Large intestine (tissue), 3 donors: Measurements from ENCODE around the gene SFMBT1. TPM values are rescaled to one million over a fixed set of nuclear protein-coding genes. Genes with fewer than 3 reads are reported as not detected.

Experiments
- DNase-seq, 2 donors: peaks; one replicate each; pipeline versions ENCODE4 v3.0.0 to v3.0.0-alpha.2; 2013
- H3K27ac ChIP-seq: one replicate; pipeline ENCODE4 v1.5.1; 2013; ENCODE audit warnings: low read length
- H3K27me3 ChIP-seq: 2 replicates; pipeline ENCODE4 v1.6.1; 2013; ENCODE audit warnings: low read length; ENCODE audit not compliant: control insufficient read depth, insufficient read depth
- H3K36me3 ChIP-seq: 2 replicates; pipeline ENCODE4 v1.6.1; 2013; ENCODE audit warnings: low read length; ENCODE audit not compliant: control insufficient read depth, insufficient read depth
- H3K4me1 ChIP-seq: one replicate; pipeline ENCODE4 v1.6.1; 2013; ENCODE audit warnings: low read length; ENCODE audit not compliant: control insufficient read depth, insufficient read depth
- H3K4me3 ChIP-seq: one replicate; pipeline ENCODE4 v1.5.1; 2013; ENCODE audit warnings: low read length
- H3K9me3 ChIP-seq: one replicate; pipeline ENCODE4 v1.6.1; 2013; ENCODE audit warnings: mild to moderate bottlenecking, low read depth, low read length, moderate library complexity; ENCODE audit not compliant: control insufficient read depth
- WGBS: methylation state at CpG from one replicate; pipeline ENCODE4 v1.1.5; 2013; ENCODE audit warnings: low lambda C conversion rate; ENCODE audit not compliant: insufficient coverage; 5-methylcytosine and 5-hydroxymethylcytosine counted together
- polyA plus RNA-seq: library from polyadenylated mRNA; unstranded; fragments of 120-200 nt; gene quantifications from one replicate; pipeline ENCODE4 v1.2.1, GENCODE V29; 2013

The SFMBT1 gene
- polyA plus RNA-seq, 1 donor, result 12.8 TPM

DNA sequence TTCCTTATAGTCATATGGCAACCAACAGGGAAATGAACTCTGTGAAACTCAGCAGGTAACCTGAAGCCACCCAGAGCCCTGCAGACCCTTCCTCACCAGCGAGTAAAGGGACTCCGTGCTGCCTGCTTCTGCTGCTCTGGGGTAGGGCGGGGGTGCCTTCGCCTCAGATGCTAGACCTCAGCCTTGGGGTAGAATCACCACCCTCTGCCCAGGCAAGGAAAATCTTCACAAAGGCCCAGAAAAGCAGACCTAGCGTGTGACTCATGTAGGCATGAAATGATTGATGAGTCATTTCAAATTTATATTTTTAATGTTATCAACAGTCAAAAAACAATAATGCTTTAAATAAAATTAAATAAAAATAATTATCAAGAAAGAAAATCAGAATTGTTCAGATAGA lies 155.1 kb downstream of the SFMBT1 start:
- Histone ChIP-seq H3K27me3 (no peaks in the 10 kb centered on the region), H3K36me3 (no peaks in the 10 kb centered on the region), H3K9me3 (no peaks in the 10 kb centered on the region), H3K4me3 (no peak overlapping the region), H3K27ac (no peak overlapping the region), H3K4me1 (peaks cover 13% of the 10 kb centered on the region)
- DNase-seq, result no peak
- no CpG with 5 or more reads among the region's 5 CpGs for WGBS

- no peak overlapping the region for H3K27ac ChIP-seq
- H3K36me3 ChIP-seq, result no peaks in the 10 kb centered on the region
- DNase-seq, result no peak
- no peaks in the 10 kb centered on the region for H3K9me3 ChIP-seq
- no peak overlapping the region for H3K4me3 ChIP-seq
- H3K27me3 ChIP-seq, result no peaks in the 10 kb centered on the region
- H3K4me1 ChIP-seq, result peaks cover 13% of the 10 kb centered on the region
- WGBS, result no CpG with 5 or more reads among the region's 8 CpGs
Measured at GRCh38 chr3:52889901-52890300, 156.0 kb downstream of the SFMBT1 start.

- DNase-seq, result no peak
- Histone ChIP-seq H3K9me3 (no peaks in the 10 kb centered on the region), H3K4me1 (peaks cover 9% of the 10 kb centered on the region), H3K27ac (no peak overlapping the region), H3K36me3 (no peaks in the 10 kb centered on the region), H3K27me3 (no peaks in the 10 kb centered on the region), H3K4me3 (no peak overlapping the region)
- WGBS, result no CpG with 5 or more reads among the region's 4 CpGs
Measured at GRCh38 chr3:52887166-52887565, 158.7 kb downstream of the SFMBT1 start.

DNA sequence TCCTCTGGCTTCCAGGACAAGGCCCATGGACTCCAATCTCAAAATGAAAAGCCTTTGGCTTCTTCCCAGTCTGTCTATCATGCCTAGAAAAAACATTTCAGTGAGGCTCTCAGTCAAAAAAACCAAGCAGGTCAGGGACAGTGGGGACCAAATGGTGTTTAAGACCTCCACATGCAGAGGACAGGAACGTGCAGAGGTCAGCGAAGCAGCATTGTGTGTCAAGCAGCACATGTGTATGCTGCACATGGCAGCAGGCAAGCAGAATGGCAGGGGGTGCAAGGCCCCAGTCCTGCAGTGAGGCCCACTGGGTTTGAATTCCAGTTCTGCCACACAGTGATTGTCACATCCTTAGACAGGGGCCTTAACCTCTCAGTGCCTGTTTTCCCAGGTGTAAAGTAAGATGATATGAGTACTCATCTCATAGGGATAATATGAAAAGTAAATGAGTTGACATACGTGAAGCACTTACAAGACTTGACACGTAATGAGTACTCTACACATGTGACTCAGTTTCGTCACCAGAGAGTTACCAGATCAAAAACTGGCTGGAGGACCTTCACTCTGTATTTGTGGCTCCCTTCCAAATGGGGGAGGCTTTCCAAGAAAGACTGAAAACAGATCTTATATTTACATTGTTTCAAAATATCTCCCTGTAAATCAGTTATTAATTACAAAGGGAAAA lies 159.7 kb downstream of the SFMBT1 start:
- H3K4me3 ChIP-seq, result no peak overlapping the region
- H3K4me1 ChIP-seq, result peaks cover 2% of the 10 kb centered on the region
- no CpG with 5 or more reads among the region's 5 CpGs for WGBS
- no peaks in the 10 kb centered on the region for H3K9me3 ChIP-seq
- no peaks in the 10 kb centered on the region for H3K27me3 ChIP-seq
- no peak overlapping the region for H3K27ac ChIP-seq
- no peaks in the 10 kb centered on the region for H3K36me3 ChIP-seq
- DNase-seq, result no peak

GRCh38 chr3:52882377-52882776 lies 163.5 kb downstream of the SFMBT1 start:
- no peak for DNase-seq
- Histone ChIP-seq H3K4me1 (no peaks in the 10 kb centered on the region), H3K27ac (peak overlapping the region; percentile 30), H3K9me3 (no peaks in the 10 kb centered on the region), H3K27me3 (no peaks in the 10 kb centered on the region), H3K4me3 (no peak overlapping the region), H3K36me3 (peaks cover 2% of the 10 kb centered on the region)
- WGBS, result 100% methylated on average over 1 of the region's 4 CpGs

DNA sequence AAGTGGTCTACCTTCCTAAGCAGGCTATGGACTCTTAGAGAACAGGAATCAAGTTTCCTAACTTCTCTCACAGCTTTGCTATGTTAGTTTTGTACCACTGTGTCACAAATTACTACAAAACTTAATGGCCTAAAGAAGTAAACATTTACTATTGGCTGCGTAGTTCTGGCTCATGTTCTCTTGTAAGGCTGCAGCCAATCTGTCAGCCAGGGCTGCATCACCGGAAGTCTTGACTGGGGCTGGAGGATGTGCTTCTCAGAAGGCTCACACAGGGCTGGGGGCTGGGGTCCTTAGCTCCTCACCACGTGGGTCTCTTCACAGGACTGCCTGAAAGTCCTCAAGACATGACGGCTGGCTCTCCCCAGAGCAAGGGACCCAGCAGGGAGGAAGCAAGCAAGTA lies 164.0 kb downstream of the SFMBT1 start:
- peak in 1 of 2 donors; percentile 48 for DNase-seq
- Histone ChIP-seq H3K27ac (peak overlapping the region; percentile 30), H3K4me1 (no peaks in the 10 kb centered on the region)

GRCh38 chr3:52880474-52880873 lies 165.4 kb downstream of the SFMBT1 start:
- no CpG with 5 or more reads among the region's 3 CpGs for WGBS
- Histone ChIP-seq H3K4me1 (no peaks in the 10 kb centered on the region), H3K27me3 (no peaks in the 10 kb centered on the region), H3K36me3 (peaks cover 2% of the 10 kb centered on the region), H3K9me3 (no peaks in the 10 kb centered on the region), H3K27ac (no peak overlapping the region), H3K4me3 (no peak overlapping the region)
- DNase-seq, result no peak

More for the DNA sequence above, 164.0 kb downstream of the SFMBT1 start:
- H3K4me3 ChIP-seq, result no peak overlapping the region
- no peaks in the 10 kb centered on the region for H3K27me3 ChIP-seq
- H3K9me3 ChIP-seq, result no peaks in the 10 kb centered on the region
- WGBS, result no CpG with 5 or more reads among the region's 4 CpGs
- peaks cover 2% of the 10 kb centered on the region for H3K36me3 ChIP-seq

DNA sequence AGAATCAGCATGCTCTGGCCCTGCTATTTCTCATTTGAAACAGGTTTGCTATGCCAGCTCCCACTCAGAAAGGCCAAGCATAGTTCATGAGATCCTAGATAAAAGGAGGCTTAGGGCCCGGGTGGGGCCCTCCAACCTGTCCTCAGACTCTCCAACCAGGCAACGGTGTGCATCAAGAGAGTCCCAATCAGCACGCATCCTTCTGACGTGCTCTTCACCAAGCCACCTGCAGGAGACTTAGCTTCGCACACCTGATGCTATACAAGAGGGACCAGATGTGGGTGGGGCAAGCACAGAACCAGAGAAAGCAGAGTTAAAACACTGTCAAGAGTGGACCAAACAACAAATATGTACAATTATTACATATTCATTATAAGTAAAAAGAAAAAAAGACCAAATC lies 165.8 kb downstream of the SFMBT1 start:
- peaks cover 2% of the 10 kb centered on the region for H3K36me3 ChIP-seq
- WGBS, result no CpG with 5 or more reads among the region's 5 CpGs
- no peaks in the 10 kb centered on the region for H3K4me1 ChIP-seq
- H3K27ac ChIP-seq, result no peak overlapping the region
- H3K9me3 ChIP-seq, result no peaks in the 10 kb centered on the region
- DNase-seq, result no peak
- no peak overlapping the region for H3K4me3 ChIP-seq
- H3K27me3 ChIP-seq, result no peaks in the 10 kb centered on the region

DNA sequence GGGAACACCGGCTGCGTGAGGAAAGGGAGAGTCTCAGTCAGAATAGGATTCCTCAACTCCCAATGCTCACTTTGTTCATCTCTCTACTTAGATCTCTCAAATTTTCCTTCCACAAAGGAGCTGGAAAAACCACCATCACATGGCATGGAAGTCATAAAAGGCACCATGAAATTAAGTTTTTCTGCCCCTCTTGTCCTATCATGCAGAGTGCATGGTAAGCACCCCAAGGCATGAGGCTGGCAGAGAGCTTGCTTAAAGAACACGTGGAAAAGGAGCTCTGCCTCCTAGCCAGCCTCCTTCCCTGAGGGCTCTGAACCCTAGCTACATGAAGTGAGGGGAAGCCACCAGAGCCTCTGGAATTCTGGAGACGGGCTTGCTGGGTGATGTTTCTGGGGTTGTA lies 166.3 kb downstream of the SFMBT1 start:
- H3K27ac ChIP-seq, result no peak overlapping the region
- no CpG with 5 or more reads among the region's 4 CpGs for WGBS
- H3K27me3 ChIP-seq, result no peaks in the 10 kb centered on the region
- no peaks in the 10 kb centered on the region for H3K9me3 ChIP-seq
- H3K4me3 ChIP-seq, result no peak overlapping the region
- no peak for DNase-seq
- H3K4me1 ChIP-seq, result no peaks in the 10 kb centered on the region
- H3K36me3 ChIP-seq, result peaks cover 2% of the 10 kb centered on the region

DNA sequence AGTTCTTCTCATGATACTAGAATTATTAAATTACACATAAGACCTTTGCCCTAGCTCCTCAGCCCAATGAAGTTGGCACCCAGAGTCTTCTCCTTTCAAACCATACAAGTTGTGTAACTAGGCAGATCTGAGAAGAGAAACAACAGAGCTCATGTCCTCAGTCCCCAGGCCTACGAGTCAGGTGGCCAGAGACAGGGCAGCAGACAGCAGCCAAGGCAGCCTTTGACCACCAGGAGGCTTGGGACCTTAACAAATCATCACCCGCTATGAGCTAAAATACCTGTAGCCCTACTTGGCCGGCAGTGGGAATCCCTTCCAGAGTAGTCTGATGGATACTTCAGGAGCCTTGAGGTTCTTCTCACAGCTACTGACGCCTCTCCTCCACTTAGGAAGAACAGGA lies 166.8 kb downstream of the SFMBT1 start:
- no peak overlapping the region for H3K27ac ChIP-seq
- WGBS, result 80% methylated on average over 1 of the region's 4 CpGs
- no peak for DNase-seq
- H3K36me3 ChIP-seq, result peaks cover 2% of the 10 kb centered on the region
- H3K27me3 ChIP-seq, result no peaks in the 10 kb centered on the region
- no peak overlapping the region for H3K4me3 ChIP-seq
- H3K9me3 ChIP-seq, result no peaks in the 10 kb centered on the region
- H3K4me1 ChIP-seq, result no peaks in the 10 kb centered on the region

DNA sequence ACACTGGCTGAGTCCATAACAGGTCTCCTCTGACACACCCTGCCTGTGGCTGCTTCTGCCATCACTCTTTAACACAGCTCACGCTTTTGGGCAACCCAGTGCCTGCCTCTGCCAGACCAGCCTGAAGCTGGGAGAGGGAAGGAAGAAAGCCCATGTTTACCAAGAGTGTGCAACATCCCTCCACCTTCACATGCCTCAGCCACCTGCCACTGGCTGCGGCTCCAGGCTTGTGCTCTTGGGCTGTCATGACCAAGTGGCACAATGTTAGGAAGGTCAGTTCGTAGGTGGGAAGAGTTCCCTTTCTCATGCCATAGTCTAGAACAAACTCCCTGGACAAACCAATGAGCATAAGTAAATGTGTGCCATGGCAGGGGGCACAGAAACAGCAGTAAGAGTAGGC lies 168.8 kb downstream of the SFMBT1 start:
- H3K27ac ChIP-seq, result no peak overlapping the region
- H3K9me3 ChIP-seq, result no peaks in the 10 kb centered on the region
- DNase-seq, result no peak
- WGBS, result 100% methylated on average over 1 of the region's 3 CpGs
- no peak overlapping the region for H3K4me3 ChIP-seq
- H3K36me3 ChIP-seq, result peaks cover 2% of the 10 kb centered on the region
- H3K4me1 ChIP-seq, result no peaks in the 10 kb centered on the region
- no peaks in the 10 kb centered on the region for H3K27me3 ChIP-seq
